Glutamatergic neuron (in vitro differentiated cells): Measurements from ENCODE around the gene FIBCD1. TPM values are rescaled to one million over a fixed set of nuclear protein-coding genes. Genes with fewer than 3 reads are reported as not detected.

Experiments used
- DNase-seq: peaks from one replicate; pipeline ENCODE4 v3.0.0; 2022
- H3K27ac Mint-ChIP-seq: one replicate; pipeline ENCODE4 v1.8.0; 2020; ENCODE audit warnings: mild to moderate bottlenecking, mixed read lengths, inconsistent platforms; ENCODE audit not compliant: unreplicated experiment
- H3K27me3 Mint-ChIP-seq: one replicate; pipeline ENCODE4 v1.8.0; 2020; ENCODE audit warnings: mild to moderate bottlenecking, moderate library complexity, mixed read lengths, inconsistent platforms; ENCODE audit not compliant: unreplicated experiment
- H3K36me3 Mint-ChIP-seq: one replicate; pipeline ENCODE4 v1.8.0; 2020; ENCODE audit warnings: mild to moderate bottlenecking, mixed read lengths, inconsistent platforms; ENCODE audit not compliant: unreplicated experiment
- H3K4me1 Mint-ChIP-seq: one replicate; pipeline ENCODE4 v1.8.0; 2020; ENCODE audit warnings: mild to moderate bottlenecking, low read depth, mixed read lengths, inconsistent platforms; ENCODE audit not compliant: unreplicated experiment
- H3K4me3 Mint-ChIP-seq: one replicate; pipeline ENCODE4 v1.8.0; 2020; ENCODE audit warnings: mild to moderate bottlenecking, mixed read lengths, inconsistent platforms; ENCODE audit not compliant: unreplicated experiment
- H3K9me3 Mint-ChIP-seq: one replicate; pipeline ENCODE4 v1.8.0; 2020; ENCODE audit warnings: mild to moderate bottlenecking, moderate library complexity, mixed read lengths, inconsistent platforms; ENCODE audit not compliant: unreplicated experiment
- total RNA-seq: library from RNA; stranded (reverse); fragmentation: NEBNext Ultra II Directional; extraction: Animal tissue kit (Norgen Biotek cat#: 25700); gene quantifications from one replicate; pipeline ENCODE4 v1.2.1, GENCODE V29; 2021; ENCODE audit not compliant: unreplicated experiment
- TF ChIP-seq, protein P1 (sequence below): fragments of 200-600 bp; sonication (generic); IDR thresholded peaks from one replicate; pipeline ENCODE4 v1.5.0; 2021; ENCODE audit not compliant: partially characterized antibody, unreplicated experiment

The FIBCD1 gene
- total RNA-seq, 1 donor from 2014 or later: not detected

DNA sequence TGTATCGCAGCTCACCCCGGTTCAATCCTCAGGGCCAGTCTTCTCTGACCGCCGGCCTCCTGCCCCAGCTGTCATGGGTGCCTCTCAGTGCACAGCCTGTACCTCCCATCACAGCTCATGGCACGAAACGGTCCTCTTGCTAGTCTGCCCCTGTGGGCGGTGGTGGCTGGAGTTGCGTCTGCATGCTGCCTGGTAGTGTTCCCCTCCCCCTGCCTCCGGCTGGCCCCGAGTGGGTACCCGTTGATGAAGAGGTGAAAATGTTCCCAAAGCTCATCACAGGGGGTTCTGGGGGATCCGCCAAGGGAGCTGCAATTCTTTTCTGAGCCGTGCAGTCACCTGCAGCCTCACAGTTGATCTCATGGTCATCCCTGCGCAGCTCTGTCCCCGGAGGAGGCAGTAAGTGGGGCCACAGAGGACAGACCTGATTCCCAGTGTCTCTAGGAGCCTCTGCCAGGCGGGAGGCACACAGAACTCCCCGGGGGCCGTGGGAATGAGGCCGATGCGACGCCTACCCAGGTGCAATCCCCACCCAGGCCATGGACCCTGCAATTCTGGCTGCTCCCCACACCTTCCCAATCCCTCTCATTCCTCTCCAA lies 34.7 kb upstream of the FIBCD1 start:
- DNase-seq: no peak
- TF ChIP-seq, protein P1, sequence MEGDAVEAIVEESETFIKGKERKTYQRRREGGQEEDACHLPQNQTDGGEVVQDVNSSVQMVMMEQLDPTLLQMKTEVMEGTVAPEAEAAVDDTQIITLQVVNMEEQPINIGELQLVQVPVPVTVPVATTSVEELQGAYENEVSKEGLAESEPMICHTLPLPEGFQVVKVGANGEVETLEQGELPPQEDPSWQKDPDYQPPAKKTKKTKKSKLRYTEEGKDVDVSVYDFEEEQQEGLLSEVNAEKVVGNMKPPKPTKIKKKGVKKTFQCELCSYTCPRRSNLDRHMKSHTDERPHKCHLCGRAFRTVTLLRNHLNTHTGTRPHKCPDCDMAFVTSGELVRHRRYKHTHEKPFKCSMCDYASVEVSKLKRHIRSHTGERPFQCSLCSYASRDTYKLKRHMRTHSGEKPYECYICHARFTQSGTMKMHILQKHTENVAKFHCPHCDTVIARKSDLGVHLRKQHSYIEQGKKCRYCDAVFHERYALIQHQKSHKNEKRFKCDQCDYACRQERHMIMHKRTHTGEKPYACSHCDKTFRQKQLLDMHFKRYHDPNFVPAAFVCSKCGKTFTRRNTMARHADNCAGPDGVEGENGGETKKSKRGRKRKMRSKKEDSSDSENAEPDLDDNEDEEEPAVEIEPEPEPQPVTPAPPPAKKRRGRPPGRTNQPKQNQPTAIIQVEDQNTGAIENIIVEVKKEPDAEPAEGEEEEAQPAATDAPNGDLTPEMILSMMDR: no peak
- no peaks in the 10 kb centered on the region for H3K36me3 Mint-ChIP-seq
- no peak overlapping the region for H3K4me3 Mint-ChIP-seq
- peaks cover 8% of the 10 kb centered on the region for H3K27me3 Mint-ChIP-seq
- H3K9me3 Mint-ChIP-seq: peaks cover 3% of the 10 kb centered on the region
- H3K4me1 Mint-ChIP-seq: peaks cover 13% of the 10 kb centered on the region
- no peak overlapping the region for H3K27ac Mint-ChIP-seq

DNA sequence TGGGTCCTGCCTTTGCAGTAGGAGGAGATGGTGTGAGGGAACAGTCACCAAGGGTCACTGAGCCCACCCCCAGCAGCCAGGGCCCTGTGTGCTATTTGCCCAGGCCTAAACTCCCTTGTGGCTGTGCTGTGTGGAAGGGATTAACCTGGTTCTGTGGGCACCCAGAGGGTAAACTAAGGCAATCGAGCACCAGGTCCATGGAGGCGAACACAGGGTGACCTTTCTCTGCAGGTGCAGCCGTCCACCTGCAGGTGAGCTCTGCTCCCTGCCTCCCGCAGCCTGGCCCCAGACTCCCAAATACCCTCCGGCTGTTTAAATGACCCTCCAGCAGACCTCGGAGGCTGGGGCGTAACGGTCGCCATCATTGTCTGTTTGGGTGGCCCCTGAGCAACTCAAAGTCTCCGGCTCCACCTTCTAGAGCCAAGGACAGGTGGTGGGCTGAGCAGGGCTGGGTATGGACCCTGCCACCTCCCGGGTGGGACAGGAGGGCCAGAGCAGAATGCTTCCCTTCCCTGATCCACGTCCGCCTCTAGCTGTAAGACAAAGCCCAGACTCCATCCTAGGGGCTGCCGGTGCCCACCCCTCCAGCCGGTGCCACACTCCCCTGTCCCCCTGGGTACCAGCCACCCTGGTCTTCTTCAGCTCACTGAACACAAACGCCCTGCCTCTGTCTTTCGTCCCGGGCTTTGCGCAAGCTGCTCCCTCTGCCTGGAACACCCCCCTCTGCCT lies 34.1 kb upstream of the FIBCD1 start:
- H3K27ac Mint-ChIP-seq: no peak overlapping the region
- DNase-seq: no peak
- no peaks in the 10 kb centered on the region for H3K36me3 Mint-ChIP-seq
- H3K4me1 Mint-ChIP-seq: peaks cover 13% of the 10 kb centered on the region
- H3K27me3 Mint-ChIP-seq: peaks cover 8% of the 10 kb centered on the region
- no peak overlapping the region for H3K4me3 Mint-ChIP-seq
- TF ChIP-seq, protein P1: no peak
- peaks cover 2% of the 10 kb centered on the region for H3K9me3 Mint-ChIP-seq

DNA sequence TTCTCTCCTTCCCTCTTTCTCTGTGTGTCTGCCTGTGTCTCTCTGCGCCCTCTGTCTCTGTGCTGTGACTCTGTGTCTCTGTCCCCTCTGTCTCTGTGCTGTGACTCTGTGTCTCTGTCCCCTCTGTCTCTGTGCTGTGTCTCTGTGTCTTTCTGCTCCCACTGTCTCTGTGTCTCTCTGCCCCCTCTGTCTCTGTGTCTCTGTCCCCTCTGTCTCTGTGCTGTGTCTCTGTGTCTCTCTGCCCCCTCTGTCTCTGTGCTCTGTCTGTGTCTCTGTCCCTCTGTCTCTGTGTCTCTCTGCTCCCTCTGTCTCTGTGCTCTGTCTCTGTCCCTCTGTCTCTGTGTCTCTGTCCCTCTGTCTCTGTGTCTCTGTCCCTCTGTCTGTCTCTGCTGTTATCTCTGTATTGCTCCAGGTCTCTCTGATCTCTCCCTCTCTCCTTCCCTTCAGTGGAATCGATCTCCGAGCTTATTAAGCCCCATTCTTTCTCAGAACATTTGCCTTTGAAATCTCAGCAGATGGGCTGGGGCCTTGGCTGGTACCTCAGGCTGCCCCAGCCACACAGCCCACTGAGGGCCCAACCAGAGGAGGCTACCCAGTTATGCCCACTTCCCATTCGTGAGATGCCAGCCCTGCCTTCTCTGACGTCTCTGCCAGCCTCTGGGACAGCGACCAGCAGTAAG lies 33.4 kb upstream of the FIBCD1 start:
- Mint-ChIP-seq H3K36me3 (no peaks in the 10 kb centered on the region), H3K27me3 (peaks cover 7% of the 10 kb centered on the region), H3K9me3 (peaks cover 2% of the 10 kb centered on the region), H3K4me1 (peaks cover 12% of the 10 kb centered on the region), H3K27ac (no peak overlapping the region), H3K4me3 (no peak overlapping the region)
- TF ChIP-seq, protein P1: no peak
- no peak for DNase-seq

DNA sequence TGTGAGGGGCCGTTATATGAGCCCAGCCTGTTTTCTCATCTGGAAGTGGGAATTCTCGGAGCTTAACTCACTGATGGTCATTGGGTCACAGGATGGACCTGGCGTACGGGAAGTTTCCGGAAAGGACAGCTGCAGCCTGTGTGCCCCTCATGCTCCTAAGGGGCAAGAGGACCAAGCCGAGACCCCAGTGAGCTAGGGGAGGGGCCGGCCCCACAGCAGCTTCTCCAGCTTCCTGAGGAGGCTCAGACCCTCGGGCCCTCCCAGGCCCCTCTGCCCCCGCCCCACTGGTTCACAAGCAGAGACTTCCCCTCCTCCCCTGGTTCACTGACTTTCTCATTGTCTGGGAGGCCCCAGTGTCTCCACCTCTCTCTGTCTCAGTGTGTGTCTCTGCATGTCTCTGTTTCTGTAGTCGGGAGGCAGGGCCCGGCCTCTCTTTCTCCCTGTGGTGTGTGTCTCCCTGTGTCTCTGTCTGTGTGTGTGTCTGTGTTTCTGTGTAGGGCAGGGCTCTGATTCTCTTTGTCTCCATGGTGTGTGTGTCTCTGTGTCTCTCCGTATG lies 32.3 kb upstream of the FIBCD1 start:
- DNase-seq: no peak
- peaks cover 8% of the 10 kb centered on the region for H3K4me1 Mint-ChIP-seq
- peaks cover 9% of the 10 kb centered on the region for H3K27me3 Mint-ChIP-seq
- no peak overlapping the region for H3K27ac Mint-ChIP-seq
- H3K4me3 Mint-ChIP-seq: no peak overlapping the region
- H3K9me3 Mint-ChIP-seq: peaks cover 2% of the 10 kb centered on the region
- TF ChIP-seq, protein P1: no peak
- no peaks in the 10 kb centered on the region for H3K36me3 Mint-ChIP-seq

DNA sequence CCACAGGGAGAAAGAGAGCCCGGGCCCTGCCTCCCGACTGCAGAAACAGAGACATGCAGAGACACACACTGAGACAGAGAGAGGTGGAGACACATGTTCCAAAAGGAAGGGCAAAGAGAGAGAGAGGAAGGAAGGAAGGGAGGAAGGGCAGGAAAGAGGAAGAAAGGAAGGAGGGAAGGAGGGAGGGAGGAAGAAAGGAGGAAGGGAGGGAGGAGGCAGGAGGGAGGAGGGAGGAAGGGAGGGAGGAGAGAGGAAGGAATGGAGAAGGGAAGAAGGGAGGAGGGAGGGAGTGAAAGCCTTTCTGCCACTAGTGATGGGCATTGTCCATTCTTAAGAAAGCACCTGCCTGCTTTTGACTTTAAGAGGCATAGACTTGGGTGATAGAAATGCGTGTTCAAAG lies 31.8 kb upstream of the FIBCD1 start:
- TF ChIP-seq, protein P1: no peak
- Mint-ChIP-seq H3K4me3 (no peak overlapping the region), H3K4me1 (peaks cover 8% of the 10 kb centered on the region), H3K27ac (no peak overlapping the region), H3K36me3 (no peaks in the 10 kb centered on the region), H3K9me3 (peaks cover 2% of the 10 kb centered on the region), H3K27me3 (peaks cover 9% of the 10 kb centered on the region)
- no peak for DNase-seq
